ENCODE measurements around the gene AMMECR1L. TPM values are rescaled to one million over a fixed set of nuclear protein-coding genes. Genes with fewer than 3 reads are reported as not detected.
A peak's percentile ranks its signal among the peaks of the same experiment; 100 is the strongest.
"Not testable (repeated sequence)": the region's sequence is repeated elsewhere in the genome, so short reads cannot be mapped to it uniquely, and the experiment has no call there.

The AMMECR1L gene
- total and polyA plus RNA-seq, 8 donors = 13.6 to 26.3 (median 24.5) TPM

DNA sequence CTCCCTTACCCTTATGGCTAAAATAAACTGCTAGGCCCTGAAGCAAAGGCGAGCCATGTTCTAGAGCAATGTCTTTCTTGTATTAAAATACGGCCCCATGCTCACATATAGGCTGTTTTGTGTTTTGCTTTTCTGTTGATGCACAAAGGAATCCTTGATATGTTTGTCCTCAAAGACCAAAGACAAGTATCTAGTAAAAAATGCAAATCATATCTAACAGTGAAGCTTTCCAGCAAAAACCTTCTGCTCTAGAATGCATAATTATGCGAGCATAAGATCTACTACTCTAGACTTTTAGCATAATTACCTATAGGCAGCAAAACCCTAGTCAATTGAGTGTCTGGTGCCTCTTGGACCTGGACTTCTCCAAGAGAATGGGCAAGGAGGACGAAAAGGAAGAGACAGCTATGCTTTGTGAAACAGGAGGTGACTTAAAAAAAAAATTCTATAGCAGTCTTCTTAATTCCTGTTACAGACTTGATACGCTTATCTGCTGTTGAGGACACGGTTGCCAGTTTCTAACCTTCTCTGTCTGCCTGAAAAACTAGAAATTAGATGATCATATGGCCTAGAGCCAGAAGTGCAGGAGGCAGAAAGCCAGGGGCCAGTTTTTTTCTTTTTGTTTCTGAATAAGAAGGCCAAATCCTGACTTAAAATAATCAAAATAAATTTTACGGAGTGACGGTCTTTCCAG, 1.5 kb upstream of the AMMECR1L start:
- Histone ChIP-seq H3K4me3 (peak overlapping the region; percentile 43 to 60), H3K27me3 (no peaks in the 10 kb centered on the region), H3K27ac (peak overlapping the region; percentile 23 to 90), H3K4me1 (peaks cover 17 to 43% of the 10 kb centered on the region in 2 donors), H3K36me3 (peaks cover 0 to 16% of the 10 kb centered on the region in 2 donors), H3K9me3 (no peaks in the 10 kb centered on the region)
- intact Hi-C loops (cut with DNase I) = loop anchor here in 1 of 2 donors (10.0 kb wide), 1 partner anchor 138 kb away; the partner anchor contains the start of gene SAP130
- ATAC-seq (no peak), DNase-seq (peak in 2 of 4 donors; percentile 16 to 32)
- TF ChIP-seq, protein P1, sequence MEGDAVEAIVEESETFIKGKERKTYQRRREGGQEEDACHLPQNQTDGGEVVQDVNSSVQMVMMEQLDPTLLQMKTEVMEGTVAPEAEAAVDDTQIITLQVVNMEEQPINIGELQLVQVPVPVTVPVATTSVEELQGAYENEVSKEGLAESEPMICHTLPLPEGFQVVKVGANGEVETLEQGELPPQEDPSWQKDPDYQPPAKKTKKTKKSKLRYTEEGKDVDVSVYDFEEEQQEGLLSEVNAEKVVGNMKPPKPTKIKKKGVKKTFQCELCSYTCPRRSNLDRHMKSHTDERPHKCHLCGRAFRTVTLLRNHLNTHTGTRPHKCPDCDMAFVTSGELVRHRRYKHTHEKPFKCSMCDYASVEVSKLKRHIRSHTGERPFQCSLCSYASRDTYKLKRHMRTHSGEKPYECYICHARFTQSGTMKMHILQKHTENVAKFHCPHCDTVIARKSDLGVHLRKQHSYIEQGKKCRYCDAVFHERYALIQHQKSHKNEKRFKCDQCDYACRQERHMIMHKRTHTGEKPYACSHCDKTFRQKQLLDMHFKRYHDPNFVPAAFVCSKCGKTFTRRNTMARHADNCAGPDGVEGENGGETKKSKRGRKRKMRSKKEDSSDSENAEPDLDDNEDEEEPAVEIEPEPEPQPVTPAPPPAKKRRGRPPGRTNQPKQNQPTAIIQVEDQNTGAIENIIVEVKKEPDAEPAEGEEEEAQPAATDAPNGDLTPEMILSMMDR (IDR thresholded peaks at IDR 0.05) = no peak

DNA sequence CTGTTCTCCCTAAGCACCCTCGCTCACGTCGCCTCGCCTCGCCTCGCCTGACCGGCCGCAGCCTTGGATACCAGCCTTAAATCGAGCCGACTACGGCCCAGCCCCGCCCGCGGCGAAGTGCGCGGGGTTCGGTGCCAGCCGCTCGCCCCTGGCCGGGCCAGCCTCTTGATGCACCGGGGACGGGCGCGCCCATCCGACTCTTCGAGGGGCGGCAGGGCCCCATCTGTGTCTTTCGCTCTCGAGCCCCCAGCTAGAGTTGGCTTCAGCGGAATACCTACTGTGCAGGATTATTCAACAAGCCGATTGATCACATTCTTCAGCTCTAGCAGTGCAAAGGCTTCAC, 808 bp upstream of the AMMECR1L start:
- not testable (repeated sequence) for H3K9me3 ChIP-seq, H3K27me3 ChIP-seq
- DNase-seq (peak in 1 of 4 donors; percentile 14), ATAC-seq (peak; percentile 66)
- H3K36me3 ChIP-seq = peaks cover 0 to 16% of the 10 kb centered on the region in 2 donors
- H3K4me3 ChIP-seq = peak overlapping the region; percentile 43 to 60
- peaks cover 17 to 41% of the 10 kb centered on the region in 2 donors for H3K4me1 ChIP-seq
- intact Hi-C loops (cut with DNase I) = loop anchor here in 1 of 2 donors (10.0 kb wide), 1 partner anchor 138 kb away; the partner anchor contains the start of gene SAP130
- H3K27ac ChIP-seq = peak overlapping the region; percentile 90 to 91

DNA sequence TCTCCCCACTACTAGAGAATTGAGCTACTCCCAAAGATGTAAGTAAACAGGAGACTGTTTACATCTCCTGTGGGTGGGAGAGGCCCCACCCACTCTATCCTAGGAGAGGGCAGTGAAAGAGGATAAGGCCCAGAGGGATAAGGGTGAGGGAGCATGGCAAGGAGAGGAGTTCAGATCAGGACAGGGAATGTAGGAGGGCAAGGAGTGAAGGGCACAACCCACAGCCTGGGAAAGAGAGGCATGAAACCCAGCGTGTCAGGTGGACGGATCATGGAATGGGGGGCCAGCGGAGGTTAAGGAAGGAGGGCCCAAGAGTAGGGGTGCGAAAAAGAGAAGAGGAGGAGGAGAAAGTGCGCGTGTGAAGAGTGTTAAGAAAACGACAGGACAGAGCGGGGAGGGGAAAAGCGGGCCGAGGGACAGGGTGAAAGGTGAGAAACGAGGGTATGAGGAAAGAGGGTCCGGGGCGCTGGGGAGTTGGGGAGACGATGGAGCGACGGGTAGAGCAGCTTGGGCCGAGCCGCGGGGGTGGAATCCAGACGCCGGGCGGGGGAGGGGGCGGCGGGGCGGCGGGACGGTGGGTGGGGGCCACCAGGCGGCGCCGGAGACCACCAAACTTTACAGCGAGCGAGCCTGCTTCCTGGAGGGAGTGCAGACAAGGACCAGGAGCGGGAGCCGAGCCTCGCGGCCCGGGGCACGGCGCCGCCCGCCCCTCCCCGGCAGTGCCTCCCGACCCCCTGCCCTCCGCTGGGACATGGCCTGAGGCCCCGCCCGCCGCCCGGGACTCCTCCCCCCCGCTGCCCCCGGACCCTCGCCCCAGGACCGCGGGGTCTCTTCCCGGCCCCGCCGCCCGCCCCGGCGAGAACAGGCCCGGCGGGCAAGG, 655 bp downstream of the AMMECR1L start:
- peak overlapping the region; percentile 53 to 90 for H3K27ac ChIP-seq
- H3K4me3 ChIP-seq = peak overlapping the region; percentile 43 to 60
- intact Hi-C loops (cut with DNase I) = loop anchor here in 1 of 2 donors (10.0 kb wide), 1 partner anchor 140 kb away; the partner anchor contains the start of gene SAP130
- not testable (repeated sequence) for H3K9me3 ChIP-seq, H3K27me3 ChIP-seq
- peaks cover 0 to 27% of the 10 kb centered on the region in 2 donors for H3K36me3 ChIP-seq
- DNase-seq (peak; percentile 22 to 75 (median 49)), ATAC-seq (peak; percentile 41)
- peaks cover 17 to 47% of the 10 kb centered on the region in 2 donors for H3K4me1 ChIP-seq

DNA sequence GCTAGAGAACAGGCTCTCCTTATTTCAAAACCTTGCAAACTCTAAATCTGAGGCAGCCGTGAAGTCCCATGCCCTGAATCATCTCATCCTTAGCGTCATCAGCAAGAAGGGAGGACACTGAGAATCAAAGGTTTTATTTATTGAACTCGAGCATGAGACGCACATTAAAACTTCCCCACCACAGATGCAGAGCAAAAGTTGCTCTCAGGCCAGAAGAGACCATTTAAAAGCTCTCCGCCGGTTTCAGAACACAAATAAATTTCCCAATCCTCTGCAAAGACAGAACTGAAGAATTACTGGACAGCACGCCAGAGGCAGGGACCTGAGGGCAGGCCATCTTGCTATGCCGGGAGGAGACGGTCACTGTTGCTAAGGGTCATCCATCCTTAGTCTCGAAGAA, 1.3 kb downstream of the AMMECR1L start:
- ATAC-seq (no peak), DNase-seq (peak in 1 of 4 donors; percentile 7)
- peaks cover 0 to 34% of the 10 kb centered on the region in 2 donors for H3K36me3 ChIP-seq
- H3K27me3 ChIP-seq = no peaks in the 10 kb centered on the region
- no peaks in the 10 kb centered on the region for H3K9me3 ChIP-seq
- TF ChIP-seq, protein P1 (IDR thresholded peaks at IDR 0.05) = no peak
- peak overlapping the region; percentile 53 to 90 for H3K27ac ChIP-seq
- H3K4me1 ChIP-seq = peaks cover 17 to 47% of the 10 kb centered on the region in 2 donors
- intact Hi-C loops (cut with DNase I) = loop anchor here in 1 of 2 donors (10.0 kb wide), 1 partner anchor 140 kb away; the partner anchor contains the start of gene SAP130
- peak overlapping the region; percentile 43 to 60 for H3K4me3 ChIP-seq

DNA sequence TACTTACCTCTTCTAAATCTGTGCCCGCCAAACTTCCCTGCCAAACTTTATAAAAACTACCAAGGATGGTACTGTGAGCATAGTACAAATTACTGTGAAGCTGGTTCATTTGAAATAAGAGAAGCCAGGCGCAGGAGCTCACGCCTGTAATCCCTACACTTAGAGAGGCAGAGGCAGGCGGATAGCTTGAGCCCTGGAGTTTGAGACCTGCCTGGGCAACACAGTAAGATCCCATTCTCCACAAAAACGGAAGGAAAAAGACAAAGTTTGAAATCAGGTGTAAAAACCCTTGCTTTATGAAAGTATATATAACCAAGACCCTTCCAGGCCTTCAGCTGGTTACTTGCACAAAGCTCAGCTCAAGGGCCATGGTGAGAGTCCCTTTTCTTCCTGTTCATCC, 5.9 kb downstream of the AMMECR1L start:
- no peaks in the 10 kb centered on the region for H3K27me3 ChIP-seq
- TF ChIP-seq, protein P1 (IDR thresholded peaks at IDR 0.05) = no peak
- no peak overlapping the region for H3K4me3 ChIP-seq
- DNase-seq (no peak), ATAC-seq (no peak)
- H3K4me1 ChIP-seq = peaks cover 8 to 44% of the 10 kb centered on the region in 2 donors
- H3K27ac ChIP-seq = no peak overlapping the region
- H3K9me3 ChIP-seq = no peaks in the 10 kb centered on the region
- intact Hi-C loops (cut with DNase I) = loop anchor here in 1 of 2 donors (10.0 kb wide), 1 partner anchor 145 kb away; the partner anchor contains the start of gene SAP130
- peaks cover 0 to 38% of the 10 kb centered on the region in 2 donors for H3K36me3 ChIP-seq
